GM21367 (cell line): ENCODE data around the gene GEMIN2.
A peak's percentile ranks its signal among the peaks of the same experiment; 100 is the strongest.
"Not testable (repeated sequence)": the region's sequence is repeated elsewhere in the genome, so short reads cannot be mapped to it uniquely, and the experiment has no call there.

ENCODE experiments used
- ATAC-seq: cut with Tn5 transposase; IDR thresholded peaks from one replicate; pipeline ENCODE4 v1.9.1; 2021; ENCODE audit not compliant: unreplicated experiment

GEMIN2 gene

GRCh38 chr14:39114073-39114838 lies at the start of gene GEMIN2:
GEMIN2 (plus strand) TSS chr14:39114323; CDS start chr14:39114339, 16 bp downstream.
- peak; percentile 91 for ATAC-seq

- ATAC-seq, result not testable (repeated sequence)
Observed at GRCh38 chr14:39069169-39069805, 44.8 kb upstream of the GEMIN2 start.

GRCh38 chr14:39069923-39070322 lies 44.2 kb upstream of the GEMIN2 start:
- ATAC-seq, result no peak

- no peak for ATAC-seq
Observed at GRCh38 chr14:39071096-39071495, 43.0 kb upstream of the GEMIN2 start.

DNA sequence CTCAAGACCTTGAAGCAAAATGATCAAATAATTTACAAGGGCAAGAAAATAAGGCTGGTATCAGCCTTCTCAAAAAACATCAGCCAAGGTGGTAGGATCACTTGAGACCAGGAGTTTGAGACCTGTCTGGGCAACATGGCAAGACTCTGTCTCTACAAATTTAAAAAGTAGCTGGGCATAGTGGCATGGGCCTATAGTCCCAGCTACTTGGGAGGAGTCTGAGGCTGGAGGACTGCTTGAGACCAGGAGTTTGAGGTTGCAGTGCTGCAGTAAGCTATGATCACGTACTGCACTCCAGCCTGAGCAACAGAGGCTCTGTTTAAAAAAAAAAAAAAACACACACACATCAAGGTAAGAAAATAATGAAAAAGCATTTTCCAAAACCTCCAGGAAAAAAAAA lies 33.2 kb upstream of the GEMIN2 start:
- ATAC-seq, result no peak

GRCh38 chr14:39083127-39083526 lies 31.0 kb upstream of the GEMIN2 start:
- ATAC-seq, result no peak

DNA sequence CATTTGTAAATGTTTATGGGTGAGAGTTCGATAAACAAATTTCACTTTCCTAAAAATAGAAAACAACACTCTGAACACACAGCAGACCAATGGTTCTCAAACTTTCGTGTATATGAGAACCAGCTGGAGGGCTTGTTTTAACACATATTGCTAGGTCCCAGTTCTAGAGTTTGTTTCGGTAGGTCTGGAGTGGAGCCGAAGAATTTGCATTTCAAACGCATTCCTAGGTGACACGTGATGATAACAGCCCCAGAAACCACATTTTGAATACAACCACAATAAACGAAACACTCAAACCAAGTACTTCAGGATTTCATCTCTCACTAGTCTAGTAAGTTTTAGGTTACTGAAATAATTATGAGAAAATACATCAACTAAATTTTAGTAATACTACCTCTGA lies 28.2 kb upstream of the GEMIN2 start:
- no peak for ATAC-seq

- ATAC-seq, result no peak
Observed at GRCh38 chr14:39087493-39087892, 26.6 kb upstream of the GEMIN2 start.

DNA sequence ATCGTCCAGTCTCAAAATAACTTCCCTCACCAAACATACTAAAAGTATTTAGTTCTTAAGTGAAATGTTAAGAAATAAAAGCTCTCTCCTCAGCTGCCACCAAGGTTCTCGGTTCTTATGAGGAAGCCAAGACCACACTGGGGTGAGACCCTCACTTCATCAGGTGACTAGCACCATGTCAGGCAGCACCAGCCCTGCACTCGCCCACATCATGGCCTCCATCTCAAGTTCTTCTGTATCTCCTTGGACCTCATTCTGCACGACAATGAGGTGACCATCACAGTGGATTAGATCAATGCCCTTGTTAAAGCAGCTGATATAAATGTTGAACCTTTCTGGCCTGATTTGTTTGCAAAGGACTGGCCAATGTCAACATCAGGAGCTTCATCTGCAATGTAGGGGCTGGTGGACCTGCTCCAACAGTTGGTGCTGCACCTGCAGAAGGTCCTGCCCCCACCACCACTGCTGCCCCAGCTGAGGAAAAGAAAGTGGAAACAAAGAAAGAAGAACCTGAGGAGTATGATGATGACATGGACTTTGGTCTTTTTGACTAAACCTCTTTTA lies 23.5 kb upstream of the GEMIN2 start:
- ATAC-seq, result no peak

- no peak for ATAC-seq
Observed at GRCh38 chr14:39091716-39092115, 22.4 kb upstream of the GEMIN2 start.

DNA sequence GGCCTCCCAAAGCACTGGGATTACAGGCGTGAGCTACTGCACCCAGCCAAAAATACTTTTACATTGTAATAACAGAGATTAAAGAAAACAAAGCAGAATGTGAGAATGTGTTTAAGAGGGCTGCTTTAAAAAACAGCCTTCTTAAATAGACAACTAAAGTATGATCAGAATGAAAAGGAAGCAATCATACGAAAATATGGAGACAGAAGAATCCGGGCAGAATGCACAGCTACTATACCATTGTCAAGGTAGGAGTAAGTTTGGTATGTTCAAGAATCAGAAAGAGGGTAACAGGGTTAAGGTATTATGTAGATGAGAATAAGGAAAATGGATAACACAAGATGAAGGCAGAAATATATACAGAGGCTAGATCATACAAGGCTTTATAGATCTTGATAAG lies 19.6 kb upstream of the GEMIN2 start:
- ATAC-seq, result no peak

DNA sequence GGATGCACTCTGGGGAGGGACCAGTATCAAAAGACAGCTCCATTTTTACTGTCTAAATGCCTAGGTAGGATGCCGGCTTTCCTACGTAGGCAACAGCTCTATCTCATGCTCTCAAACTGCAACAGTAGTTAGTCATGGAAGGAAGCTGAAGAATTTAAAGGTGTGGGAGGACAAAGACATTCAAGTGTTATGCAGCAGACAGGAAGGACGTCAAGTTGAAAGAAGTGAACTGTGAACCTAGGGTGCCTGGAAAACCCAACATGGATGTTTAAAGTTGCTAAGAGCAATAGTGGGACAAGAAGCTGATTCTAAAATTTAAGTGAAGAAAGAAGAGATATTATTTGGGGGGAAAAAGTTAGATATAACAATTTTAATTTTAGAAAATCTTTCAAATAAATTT lies 17.0 kb upstream of the GEMIN2 start:
- no peak for ATAC-seq

- ATAC-seq, result not testable (repeated sequence)
Observed at GRCh38 chr14:39099215-39099614, 14.9 kb upstream of the GEMIN2 start.

DNA sequence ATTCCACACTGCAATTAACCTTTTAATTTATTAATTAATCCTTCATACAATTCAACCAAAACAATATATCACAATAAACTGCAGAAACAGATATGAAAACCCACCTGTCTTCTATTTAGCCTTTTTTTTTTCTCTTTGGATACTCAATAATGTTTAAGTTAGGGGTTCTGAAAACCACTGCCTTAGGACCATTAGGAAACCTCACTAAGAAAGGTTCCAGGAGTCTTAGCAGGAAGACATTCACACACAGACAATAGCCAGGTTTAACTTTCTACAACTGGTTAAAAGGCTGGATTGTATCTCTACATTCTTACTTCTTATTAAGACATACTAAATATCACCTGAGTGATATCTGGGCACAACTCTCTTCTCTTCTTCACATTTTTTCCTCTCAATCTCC lies 14.4 kb upstream of the GEMIN2 start:
- ATAC-seq, result no peak

- peak; percentile 16 for ATAC-seq
Observed at GRCh38 chr14:39102265-39102968, 11.7 kb upstream of the GEMIN2 start.

DNA sequence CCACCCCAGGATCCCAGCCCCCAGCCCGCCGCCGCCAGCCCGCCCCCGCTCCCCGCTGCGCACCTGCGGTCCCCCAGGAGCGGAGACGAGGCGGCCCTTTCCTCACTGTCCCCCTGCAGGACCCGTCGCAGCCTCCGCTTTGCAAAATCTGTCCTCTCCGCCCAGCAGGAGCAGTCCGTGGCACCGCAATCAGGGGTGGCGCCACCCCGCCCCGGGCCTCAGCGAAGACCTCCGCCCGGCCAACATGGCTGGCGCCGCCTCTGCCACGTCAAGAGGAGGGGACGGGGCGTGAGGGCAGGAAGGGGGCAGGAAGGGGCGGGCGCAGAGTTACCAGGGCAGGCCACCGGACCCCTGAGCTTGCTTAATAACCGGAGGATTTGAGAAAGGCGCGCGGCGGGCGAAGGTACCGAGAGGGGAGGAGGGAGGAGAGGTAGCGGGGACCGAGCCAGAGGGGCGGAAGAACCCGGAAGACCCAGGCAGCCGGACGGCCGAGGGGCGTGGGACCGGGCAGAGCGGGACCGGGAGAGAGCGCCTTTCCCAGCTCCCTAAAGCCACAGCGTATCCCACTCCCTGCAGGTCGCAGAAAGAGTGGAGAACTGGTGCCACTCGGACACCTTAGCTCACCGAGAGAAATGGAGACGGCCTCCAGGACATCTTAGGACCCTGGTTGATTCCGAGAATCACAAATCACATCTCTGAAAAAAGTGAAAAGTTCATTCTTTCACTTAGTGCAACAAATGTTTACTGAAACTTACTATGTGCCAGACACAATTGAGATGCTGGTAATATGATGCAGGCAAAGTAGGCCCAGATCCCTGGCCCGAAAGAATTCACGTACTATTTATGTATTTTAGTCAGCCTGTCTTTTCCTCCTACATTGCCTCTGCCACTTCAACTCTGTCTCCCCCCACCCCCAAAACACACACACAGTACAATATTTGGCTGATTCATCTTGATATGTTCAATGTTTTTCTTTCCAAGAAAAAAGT lies 10.9 kb upstream of the GEMIN2 start, which contains the start of gene SEC23A:
SEC23A (minus strand) TSS at position 267 of the 989 bp plus-strand sequence. CDS start 7,117 bp downstream, outside the sequence.
- peak; percentile 92 for ATAC-seq

- ATAC-seq, result not testable (repeated sequence)
Observed at GRCh38 chr14:39104078-39104801, 9.9 kb upstream of the GEMIN2 start.

DNA sequence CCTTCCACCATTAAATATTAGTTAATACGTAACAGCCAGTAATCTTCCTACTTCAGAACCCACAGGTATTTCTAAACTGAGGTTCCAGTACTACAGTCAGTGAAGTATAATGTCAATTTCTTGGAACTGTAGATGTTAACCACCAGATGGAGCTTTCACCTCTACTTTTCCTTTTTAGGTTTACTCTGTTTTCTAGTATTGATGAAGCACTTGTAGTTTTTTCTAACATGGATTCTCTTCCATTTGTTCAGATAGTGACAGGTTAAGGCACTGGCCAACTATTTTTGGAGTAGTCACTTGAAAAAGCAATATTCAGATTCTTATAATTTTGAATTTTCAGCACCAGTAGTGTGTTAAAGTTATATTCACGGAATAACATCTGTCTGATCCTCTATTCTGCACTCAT lies 6.5 kb upstream of the GEMIN2 start:
- ATAC-seq, result no peak

- no peak for ATAC-seq
Observed at GRCh38 chr14:39108791-39109190, 5.3 kb upstream of the GEMIN2 start.
